OCI-LY3 (cell line): ENCODE measurements around the gene OGDH.

Source experiments
- EZH2phosphoT487 ChIP-seq: fragments of 200-600 bp; shearing (Covaris generic); IDR thresholded peaks from 2 replicates; pipeline ENCODE4 v1.6.1; 2018; ENCODE audit warnings: antibody characterized with exemption, mixed run types, low read depth
- TF ChIP-seq, protein P1 (sequence below): fragments of 200-600, 300-600 bp; sonication (generic); IDR thresholded peaks from 2 replicates; pipeline ENCODE4 v1.5.1; 2014; ENCODE audit warnings: antibody characterized with exemption, low read length, low read depth

DNA sequence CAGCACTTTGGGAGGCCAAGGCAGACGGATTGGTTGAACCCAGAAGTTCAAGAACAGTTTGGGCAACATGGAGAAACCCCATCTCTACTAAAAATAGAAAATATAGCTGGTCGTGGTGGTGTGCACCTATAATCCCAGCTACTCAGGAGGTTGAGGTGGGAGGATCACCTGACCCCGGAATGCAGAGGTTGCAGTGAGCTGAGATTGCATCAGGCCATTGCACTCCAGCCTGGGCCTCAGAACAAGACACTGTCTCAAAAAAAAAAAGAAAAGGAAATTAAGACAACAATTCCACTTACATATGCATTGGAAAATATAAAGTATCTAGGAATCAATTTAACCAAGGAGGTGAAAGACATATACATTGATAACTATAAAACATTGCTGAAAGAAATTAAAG lies 7.2 kb upstream of the OGDH start:
- TF ChIP-seq, protein P1, sequence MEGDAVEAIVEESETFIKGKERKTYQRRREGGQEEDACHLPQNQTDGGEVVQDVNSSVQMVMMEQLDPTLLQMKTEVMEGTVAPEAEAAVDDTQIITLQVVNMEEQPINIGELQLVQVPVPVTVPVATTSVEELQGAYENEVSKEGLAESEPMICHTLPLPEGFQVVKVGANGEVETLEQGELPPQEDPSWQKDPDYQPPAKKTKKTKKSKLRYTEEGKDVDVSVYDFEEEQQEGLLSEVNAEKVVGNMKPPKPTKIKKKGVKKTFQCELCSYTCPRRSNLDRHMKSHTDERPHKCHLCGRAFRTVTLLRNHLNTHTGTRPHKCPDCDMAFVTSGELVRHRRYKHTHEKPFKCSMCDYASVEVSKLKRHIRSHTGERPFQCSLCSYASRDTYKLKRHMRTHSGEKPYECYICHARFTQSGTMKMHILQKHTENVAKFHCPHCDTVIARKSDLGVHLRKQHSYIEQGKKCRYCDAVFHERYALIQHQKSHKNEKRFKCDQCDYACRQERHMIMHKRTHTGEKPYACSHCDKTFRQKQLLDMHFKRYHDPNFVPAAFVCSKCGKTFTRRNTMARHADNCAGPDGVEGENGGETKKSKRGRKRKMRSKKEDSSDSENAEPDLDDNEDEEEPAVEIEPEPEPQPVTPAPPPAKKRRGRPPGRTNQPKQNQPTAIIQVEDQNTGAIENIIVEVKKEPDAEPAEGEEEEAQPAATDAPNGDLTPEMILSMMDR: no peak
- no peak for TF ChIP-seq EZH2phosphoT487
